ENCODE results near the gene ECEL1.

- TF ChIP-seq YY1 (IDR thresholded peaks at IDR 0.05; ENCODE audit: insufficient read depth, insufficient read length) (no peak), ZNF274 (IDR thresholded peaks at IDR 0.05; ENCODE audit: low read depth, low read length) (no peak)
These were observed 39.9 kb downstream of the ECEL1 start for GRCh38 chr2:232447638-232448303.

Measured in NT2/D1 (cell line).